HG03064 (cell line): ENCODE results near the gene PAN3.
"Not testable (repeated sequence)": the region's sequence is repeated elsewhere in the genome, so short reads cannot be mapped to it uniquely, and the experiment has no call there.

Experiments used
- ATAC-seq: cut with Tn5 transposase; IDR thresholded peaks from one replicate; pipeline ENCODE4 v1.9.1; 2021; ENCODE audit warnings: low read depth; ENCODE audit not compliant: unreplicated experiment

PAN3 gene, protein sequence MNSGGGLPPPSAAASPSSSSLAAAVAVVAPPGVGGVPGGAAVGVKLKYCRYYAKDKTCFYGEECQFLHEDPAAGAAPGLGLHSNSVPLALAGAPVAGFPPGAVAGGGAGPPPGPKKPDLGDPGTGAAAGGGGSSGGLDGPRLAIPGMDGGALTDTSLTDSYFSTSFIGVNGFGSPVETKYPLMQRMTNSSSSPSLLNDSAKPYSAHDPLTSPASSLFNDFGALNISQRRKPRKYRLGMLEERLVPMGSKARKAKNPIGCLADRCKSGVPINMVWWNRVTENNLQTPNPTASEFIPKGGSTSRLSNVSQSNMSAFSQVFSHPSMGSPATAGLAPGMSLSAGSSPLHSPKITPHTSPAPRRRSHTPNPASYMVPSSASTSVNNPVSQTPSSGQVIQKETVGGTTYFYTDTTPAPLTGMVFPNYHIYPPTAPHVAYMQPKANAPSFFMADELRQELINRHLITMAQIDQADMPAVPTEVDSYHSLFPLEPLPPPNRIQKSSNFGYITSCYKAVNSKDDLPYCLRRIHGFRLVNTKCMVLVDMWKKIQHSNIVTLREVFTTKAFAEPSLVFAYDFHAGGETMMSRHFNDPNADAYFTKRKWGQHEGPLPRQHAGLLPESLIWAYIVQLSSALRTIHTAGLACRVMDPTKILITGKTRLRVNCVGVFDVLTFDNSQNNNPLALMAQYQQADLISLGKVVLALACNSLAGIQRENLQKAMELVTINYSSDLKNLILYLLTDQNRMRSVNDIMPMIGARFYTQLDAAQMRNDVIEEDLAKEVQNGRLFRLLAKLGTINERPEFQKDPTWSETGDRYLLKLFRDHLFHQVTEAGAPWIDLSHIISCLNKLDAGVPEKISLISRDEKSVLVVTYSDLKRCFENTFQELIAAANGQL

DNA sequence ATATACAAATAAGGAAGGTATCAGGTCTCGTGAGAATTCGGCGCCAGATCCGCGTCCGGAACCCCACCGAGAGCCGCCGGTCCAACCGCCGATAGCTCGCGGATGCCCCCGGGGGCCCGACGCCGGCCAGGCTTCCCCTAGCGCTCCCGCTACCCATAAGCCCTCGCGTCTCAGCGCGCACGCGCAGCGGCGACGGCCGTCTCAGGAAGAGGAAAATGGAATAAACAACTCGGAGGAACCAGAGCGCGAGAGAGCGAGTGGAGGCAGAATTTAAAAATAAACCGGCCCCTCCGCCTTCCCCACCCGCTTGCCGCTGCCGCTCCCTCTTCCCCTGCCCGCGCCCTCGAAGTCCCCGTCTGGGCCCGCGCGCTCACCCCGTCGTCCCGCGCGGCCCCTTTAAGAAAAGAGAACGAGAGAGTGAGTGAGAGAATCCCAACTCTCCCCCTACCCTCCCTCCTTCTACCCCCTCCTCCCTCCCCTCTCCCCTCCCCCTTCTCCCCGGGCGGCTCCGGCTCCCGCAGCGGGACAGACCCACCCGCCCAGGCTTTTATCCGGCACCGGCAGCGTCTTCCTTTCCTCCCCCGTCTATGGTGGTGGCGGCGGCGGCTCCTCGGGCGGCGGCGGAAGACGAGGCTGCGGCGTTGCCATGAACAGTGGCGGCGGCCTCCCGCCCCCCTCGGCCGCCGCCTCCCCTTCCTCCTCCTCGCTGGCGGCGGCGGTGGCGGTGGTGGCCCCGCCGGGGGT is at the start of gene PAN3:
PAN3 (plus strand) TSS at position 534 of the 744 bp plus-strand sequence; CDS start at position 647, 113 bp downstream.
- peak; percentile 42 for ATAC-seq

DNA sequence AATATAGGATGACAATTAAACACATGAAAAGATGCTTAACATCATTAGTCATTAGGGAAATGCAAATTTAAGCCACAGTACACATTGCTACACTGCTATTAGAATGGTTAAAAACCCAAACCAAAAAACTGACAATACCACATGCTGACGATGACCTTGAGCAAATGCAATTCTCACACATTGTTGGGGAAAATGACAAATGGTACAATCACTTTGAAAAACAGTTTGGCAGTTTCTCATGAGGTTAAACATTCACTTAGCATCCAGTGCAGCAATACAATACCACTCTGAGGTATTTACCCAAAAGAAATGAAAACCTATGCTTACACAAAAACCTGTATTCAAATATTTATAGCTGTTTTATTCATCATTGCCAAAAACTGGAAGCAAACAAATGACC is 49.3 kb upstream of the PAN3 start:
- no peak for ATAC-seq

DNA sequence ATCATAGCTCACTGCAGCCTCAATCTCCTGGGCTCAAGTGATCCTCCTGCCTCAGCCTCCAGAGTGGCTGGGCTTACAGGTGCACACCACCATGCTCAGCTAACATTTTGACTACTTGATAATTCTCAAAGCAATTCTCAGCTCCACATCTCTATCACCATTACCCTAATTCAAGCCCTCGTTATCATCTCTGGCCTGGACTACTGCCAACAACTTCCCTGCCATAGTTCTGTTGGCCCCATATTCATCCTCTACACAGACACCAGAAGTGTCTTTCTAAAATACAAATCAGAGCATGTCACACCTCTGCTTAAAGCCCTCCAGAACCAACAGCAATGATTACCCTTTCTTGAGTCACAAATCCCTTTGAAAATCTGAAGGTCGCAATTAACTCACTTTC is 45.9 kb upstream of the PAN3 start:
- ATAC-seq: no peak

DNA sequence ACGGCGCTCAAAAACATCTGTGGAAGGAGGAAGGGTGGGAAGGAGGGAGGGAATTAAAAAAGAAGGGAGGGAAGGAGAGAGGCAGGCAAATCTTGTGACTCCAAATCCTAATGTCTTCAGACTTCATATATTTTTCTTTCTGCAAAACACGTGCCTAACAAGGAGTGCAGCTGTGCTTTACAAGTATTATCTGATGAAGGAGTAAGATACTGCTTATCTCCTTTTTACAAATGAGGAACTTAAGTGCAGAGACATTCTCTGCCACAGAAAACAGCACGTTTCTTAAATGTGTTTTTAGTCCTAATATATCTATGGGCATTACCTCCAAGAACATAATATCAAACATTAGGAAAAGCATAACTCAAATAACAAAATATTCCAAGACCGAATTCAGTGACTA is 44.5 kb upstream of the PAN3 start:
- ATAC-seq: no peak

DNA sequence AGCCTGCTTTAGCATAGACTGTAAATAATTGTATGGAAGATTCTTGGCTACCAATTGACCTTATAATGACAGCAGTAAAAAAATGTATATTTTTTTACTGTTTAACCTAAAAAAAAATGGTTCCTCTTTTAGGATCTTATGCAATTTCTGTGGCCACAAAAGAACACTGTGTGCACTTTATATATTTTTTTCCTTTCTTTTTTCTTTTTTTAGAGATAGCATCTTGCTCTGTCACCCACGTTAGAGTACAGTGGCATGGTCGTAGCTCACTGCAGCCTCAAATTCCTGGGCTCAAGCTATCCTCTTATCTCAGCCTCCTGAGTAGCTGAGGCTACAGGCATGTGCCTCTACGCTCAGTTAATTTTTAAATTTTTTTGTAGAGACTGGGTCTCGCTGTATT is 44.0 kb upstream of the PAN3 start:
- no peak for ATAC-seq

DNA sequence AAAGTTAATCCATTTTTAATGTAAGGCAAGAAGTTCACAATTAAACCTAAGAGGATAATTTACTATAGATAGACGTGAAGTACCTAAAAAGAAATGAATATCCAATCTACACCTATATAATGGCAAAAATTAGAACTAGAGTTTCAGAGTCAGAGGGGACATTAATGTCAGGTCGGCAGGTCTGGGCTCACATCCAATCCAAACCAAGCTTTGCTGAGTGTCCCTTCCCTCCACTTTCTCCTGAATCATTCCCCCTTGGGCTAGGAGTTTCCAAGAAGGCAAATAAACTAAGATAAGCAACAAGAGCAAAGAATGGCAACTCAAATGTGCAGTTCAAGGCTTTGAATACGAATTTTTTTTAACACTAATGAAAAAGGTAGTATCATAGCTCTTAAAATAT is 40.8 kb upstream of the PAN3 start:
- no peak for ATAC-seq

DNA sequence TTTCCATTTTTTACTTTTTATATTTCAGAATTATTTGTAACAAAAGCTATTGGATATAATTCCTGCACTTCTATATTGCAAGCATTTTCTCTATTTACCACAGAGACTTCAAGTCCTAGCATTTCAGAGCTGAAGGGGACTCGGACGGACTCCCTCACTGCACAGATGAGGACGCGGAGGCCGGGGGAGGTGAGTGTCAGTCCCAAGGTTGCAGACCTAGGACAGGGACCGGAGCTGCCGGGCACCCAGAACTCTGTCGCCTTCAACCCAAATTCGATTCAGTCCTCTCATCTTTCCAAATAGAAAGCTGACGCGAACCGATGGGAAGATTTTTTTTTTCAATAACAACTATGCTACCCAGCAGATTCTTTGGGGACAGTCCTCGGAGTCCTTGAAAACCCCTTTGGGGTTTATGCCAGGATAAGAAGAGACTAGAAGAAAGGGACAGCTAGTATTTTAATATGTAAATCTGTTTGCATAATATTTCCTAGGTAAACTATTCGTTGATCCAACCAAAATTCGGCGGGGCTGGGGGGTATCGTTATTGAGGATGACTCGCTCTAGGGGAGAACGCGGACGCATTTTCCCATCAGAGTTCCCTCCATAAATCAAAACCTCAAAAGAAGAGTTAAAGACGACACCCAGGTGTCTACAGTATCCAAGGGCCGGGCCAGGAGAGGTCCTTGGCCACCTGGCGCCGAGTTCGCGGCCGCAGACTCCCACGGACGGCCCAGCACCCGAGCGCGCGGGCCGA is 38.8 kb upstream of the PAN3 start:
- no peak for ATAC-seq

DNA sequence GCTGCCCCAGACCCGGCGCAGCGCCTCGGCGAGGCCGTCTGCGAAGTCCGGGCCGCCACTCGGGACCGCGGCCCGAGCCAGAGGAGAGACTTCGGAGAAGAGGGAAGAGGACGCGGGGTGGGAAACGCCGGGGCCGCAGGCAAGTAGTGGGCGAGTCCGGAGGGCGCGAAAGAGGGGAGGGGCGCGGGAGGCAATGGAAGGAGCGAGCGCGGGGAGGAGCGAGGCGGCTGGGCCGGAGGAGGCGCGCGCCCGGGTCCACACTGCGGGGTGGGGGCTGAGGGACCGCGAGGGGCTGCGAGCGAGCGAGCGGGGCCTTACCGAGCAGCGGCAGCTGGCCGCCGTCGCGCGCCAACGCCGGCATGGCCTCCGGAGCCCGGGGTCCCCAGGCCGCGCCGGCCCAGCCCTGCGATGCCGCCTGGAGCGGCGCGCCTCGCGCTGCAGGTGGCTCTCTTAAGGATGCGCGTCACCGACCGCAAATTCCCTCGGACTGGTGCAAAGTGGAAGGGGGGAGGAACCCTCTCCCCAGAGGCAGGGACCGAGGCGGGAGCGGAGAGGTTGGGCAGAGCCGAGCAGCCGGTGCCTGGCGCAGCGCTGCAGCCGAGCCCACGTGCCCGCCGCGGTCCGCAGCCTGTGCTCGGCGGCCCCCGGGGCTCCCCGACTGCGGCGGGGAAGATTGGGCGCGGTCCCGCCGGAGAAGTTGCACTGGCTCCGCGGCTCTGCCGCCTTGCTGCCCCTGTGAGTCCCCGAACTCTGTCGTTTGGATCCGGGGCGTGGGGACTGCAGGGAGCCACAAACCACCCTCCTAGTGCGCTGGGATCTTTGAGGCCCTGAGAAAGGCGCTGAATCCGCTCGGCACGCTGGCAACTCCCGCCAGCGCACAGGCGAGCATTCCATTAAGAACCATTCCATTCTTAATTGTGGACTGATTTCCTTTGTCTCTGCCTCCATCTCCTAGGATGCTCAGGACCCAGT is 37.9 kb upstream of the PAN3 start, which contains the start of gene FLT3:
FLT3 (minus strand) TSS at position 427 of the 972 bp plus-strand sequence; CDS start at position 361, 66 bp downstream.
- ATAC-seq: no peak

DNA sequence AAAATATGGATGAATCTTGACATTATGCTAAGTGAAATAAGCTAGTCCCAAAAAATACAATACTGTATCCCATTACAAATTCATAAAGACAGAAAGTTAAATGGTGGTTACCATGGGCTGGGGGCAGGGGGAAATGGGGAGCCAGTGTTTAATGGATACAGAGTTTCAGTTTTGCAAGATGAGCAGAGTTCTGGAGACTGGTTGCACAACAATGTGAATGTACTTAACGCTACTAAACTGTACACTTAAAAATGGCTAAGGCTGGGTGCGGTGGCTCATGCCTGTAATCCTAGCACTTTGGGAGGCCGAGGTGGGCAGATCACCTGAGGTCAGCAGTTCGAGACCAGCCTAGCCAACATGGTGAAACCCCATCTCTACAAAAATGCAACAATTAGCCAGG is 36.5 kb upstream of the PAN3 start:
- ATAC-seq: not testable (repeated sequence)

DNA sequence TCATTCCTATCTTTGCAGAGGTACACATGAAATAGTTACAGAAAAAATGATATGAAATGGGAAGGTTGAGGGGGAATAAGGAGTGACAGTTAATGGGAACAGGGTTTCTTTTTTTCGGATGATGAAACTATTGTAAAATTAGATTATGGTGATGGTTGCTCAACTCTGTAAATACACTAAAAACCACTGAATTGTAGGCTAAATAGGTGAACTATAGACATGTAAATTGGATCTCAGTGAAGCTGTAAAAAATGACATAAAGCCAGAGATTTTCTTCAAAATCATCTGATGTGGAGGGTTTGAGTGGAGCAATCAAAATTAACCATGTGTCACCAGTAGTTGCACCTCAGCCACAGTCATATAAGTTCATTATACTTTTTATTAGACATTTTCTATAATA is 31.4 kb upstream of the PAN3 start:
- ATAC-seq: no peak

DNA sequence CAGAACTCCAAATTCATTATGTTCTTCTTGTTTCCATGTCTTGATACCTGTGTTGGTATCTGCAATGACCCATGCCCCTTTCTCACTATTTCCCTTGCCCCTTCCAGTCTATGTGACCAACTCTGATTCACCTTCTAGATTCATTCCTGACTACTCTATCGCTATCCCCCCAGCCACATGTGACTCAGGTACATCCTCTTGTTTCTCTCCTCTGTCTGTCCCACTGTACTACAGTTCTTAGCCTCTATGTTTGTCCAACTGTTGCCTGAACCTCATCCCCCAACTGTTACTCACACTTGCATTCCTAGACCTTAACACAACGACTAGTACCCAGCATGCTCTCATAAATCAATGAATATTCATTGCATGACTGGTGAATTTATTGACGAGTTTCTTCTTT is 27.9 kb upstream of the PAN3 start:
- ATAC-seq: no peak

DNA sequence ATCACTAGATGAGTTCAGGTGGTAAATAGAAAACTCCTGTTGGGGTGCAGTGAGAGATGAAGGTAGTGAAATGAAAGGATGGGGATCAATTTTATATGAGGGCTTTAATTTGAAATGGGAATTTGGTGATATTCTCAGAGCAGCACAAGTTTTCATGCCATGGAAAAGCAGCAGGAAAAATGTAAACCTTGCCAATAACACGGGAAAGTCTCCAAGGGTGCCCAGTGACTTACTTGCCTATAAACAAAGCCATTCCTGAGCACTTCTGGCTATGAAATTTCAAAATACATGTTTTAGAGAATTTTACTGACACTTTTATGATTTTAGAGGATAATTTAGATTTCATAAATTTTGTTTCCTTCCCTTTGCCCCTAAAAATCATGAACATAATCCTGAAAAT is 21.6 kb upstream of the PAN3 start:
- no peak for ATAC-seq

DNA sequence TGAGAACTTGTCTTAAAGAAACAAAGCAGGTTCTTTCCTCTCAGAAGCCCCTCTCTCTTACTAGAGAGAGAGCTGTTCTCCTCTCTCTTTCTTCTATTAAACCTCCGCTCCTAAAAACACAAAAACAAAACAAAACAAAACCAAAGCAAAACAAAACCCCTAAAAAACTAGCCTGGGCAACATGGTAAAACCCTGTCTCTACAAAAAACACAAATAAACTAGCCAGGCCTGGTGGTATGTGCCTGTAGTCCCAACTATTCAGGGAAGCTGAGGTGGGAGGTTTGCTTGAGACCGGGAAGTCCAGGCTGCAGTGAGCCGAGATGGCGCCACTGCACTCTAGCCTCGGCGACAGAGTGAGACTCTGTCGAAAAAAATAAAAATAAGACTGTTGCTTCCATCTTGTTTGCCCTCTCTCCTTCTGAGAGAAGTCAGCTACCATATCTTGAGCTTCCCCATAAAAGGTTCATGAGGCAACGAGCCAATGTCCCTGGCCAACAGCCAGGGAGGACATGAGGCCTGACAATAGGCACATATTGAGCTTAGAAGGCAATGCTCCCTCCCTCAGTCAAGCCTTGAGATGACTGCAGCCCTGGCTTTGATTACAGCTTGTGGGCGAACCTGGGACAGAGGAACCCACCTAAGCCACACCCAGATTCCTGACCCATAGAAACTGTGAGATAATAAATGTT is 20.5 kb upstream of the PAN3 start:
- ATAC-seq: no peak

DNA sequence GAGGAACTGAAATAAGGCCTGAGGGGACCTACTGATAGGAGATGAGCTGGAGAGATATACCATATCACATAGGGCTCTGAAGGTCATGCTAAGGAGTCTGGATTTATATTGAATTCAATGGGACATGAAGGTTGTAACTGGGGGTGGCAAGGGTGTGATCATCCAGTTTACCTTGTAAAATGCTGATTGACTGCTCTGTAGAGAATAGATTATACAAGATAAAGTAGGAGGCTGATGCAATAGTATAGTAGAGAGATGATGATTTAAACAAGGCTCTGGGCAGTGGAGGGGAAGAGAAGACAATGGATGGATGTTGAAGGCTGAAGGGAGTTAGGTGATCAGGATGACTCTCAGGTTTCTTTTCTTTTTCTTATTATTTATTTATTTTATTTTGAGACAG is 18.0 kb upstream of the PAN3 start:
- no peak for ATAC-seq

DNA sequence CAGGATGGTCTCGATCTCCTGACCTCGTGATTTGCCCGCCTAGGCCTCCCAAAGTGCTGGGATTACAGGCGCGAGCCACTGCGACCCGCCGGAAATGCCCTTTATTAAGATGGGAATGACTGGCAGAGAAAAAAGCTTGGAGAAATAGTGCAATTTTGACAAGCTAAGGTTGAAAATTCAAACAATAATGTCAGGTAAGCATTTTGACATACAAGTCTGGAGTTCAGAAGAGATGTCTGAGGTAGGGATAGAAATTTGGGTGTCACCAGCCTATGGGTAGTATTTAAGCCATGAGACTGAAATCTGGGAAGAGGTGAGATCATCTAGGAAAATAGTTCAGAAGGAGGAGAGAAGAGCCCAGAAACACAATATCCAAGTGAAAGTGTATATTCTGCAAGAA is 17.1 kb upstream of the PAN3 start:
- no peak for ATAC-seq

DNA sequence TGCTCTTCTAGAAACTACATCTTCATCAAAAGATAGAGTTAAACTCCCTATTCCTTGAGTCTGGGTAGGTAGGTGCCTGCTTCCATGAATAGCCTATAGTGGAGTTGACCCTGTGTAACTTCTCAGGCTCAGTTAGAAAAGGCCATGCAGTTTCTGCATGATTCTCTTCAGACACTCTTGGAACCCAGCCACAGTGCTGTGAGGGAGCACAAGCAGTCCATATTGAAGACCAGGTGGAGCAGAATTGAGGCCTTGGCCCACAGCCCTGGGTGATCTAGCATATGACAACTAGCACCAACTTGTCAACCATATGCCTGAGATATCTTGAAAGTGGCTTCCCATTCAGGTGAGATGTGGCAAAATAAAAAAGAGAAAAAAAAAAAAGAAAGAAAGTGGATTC is 10.3 kb upstream of the PAN3 start:
- ATAC-seq: no peak

DNA sequence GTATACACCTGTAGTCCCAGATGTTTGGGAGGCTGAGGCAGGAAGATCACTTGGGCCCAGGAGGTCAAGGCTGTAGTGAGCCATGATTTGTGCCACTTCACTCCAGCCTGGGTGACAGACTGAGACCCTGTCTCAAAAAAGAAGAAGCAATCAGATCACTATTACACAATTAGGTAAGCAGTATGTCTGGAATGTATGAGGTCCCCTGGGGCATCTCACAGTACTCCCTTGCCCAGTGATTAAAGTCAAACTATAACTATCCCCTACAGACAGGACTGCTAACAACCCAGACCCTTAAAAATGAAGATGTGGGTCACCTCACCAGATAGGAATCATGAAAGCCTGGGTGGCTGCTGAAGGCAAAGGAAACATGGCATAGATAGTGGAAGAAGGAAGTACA is 9.4 kb upstream of the PAN3 start:
- ATAC-seq: no peak

DNA sequence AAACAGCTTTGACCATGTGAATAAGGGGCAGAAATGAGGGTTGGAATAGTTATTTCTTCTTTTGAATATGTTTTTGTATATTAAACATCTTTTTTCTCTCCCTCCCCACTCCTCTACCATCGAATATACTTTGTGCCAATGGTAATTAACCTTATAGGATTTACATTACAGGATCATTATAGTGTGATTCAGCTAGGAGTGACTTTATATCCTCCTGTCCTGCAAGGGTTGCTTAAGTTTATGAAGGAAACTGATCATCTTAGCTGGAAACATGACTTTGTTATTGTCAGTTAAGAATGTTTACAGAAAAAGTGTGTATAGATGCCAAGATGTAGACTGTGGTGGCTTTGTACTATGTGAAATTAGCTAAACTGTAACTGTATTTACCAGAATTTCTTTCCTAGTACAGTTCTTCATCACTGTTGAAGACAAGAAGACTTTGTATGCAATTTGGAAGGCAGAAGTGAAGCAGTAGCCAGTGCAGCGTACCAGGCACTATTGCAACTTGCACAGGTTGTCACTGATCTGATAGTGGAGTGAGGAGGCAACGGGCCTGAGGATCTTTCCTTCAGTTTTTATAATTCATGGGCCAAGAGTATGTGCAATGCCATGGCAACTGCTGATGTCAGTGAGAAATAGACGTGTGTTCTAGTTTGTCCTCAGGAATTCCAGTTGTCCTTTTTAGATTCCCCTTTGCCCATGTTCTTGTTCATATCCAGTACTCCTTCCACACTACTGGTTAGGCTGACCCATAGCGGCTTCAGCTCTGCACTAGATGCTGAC is 8.2 kb upstream of the PAN3 start:
- no peak for ATAC-seq
